ENCODE data around the gene ENAH.
"Not testable (repeated sequence)": the region's sequence is repeated elsewhere in the genome, so short reads cannot be mapped to it uniquely, and the experiment has no call there.

ENAH gene

DNA sequence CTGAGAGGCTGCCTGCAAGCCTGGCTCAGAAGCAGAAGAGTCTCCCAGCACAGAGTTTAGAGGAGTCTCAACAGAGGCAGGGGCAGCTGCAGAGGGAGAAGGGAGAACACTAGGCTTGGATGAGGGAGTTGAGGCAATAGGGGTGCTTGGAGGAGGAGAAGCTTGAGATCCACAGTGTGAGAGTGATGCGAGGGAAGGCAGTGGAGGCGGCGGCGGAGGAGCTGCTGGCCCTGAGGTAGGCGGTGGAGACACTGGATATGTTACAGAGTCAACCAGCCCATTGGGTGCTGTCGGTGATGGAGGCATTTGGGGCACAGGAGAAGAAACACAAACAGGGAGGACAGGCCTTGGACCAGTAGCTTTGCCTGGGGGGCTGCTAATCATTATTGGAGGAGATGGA, 135.7 kb downstream of the ENAH start:
- H3K9ac ChIP-seq (ENCODE audit: low read length): no peak overlapping the region

DNA sequence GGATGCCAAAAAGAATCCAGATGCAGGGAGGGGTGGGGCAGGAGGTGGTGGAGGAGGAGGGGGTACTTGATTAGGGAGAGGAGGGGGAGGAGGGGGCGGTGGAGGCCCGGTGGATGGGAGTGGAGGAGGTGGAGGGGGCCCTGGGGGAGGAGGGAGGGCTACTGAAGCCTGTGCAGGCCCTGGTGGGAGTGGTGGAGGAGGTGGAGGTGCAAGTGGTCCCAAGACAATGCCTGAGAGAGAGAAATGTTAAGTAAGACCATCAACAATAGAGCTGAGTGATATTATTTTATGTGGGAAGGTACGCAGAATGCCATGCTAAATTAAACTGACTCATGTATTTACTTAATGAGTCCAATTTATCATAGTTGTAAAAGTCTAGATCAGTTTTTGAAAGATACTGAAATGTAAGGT, 138.2 kb downstream of the ENAH start:
- TF ChIP-seq, protein P1, sequence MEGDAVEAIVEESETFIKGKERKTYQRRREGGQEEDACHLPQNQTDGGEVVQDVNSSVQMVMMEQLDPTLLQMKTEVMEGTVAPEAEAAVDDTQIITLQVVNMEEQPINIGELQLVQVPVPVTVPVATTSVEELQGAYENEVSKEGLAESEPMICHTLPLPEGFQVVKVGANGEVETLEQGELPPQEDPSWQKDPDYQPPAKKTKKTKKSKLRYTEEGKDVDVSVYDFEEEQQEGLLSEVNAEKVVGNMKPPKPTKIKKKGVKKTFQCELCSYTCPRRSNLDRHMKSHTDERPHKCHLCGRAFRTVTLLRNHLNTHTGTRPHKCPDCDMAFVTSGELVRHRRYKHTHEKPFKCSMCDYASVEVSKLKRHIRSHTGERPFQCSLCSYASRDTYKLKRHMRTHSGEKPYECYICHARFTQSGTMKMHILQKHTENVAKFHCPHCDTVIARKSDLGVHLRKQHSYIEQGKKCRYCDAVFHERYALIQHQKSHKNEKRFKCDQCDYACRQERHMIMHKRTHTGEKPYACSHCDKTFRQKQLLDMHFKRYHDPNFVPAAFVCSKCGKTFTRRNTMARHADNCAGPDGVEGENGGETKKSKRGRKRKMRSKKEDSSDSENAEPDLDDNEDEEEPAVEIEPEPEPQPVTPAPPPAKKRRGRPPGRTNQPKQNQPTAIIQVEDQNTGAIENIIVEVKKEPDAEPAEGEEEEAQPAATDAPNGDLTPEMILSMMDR (IDR thresholded peaks at IDR 0.05; ENCODE audit: low read depth, low read length): no peak
- TF ChIP-seq EZH2phosphoT487 (IDR thresholded peaks at IDR 0.05; ENCODE audit: low read depth): no peak

More for the DNA sequence above, 135.7 kb downstream of the ENAH start:
- no peaks in the 10 kb centered on the region for H4K20me1 ChIP-seq (ENCODE audit: insufficient read depth, low read length)
- no peak overlapping the region for H3K4me3 ChIP-seq (ENCODE audit: low read length)
- H3K36me3 ChIP-seq (replicated peaks; ENCODE audit: low read depth, low read length): no peaks in the 10 kb centered on the region
- H3K9me3 ChIP-seq (ENCODE audit: insufficient read depth, low read length): no peaks in the 10 kb centered on the region
- H2AFZ ChIP-seq (ENCODE audit: low read depth, low read length): no peak overlapping the region
- H3K4me1 ChIP-seq (ENCODE audit: low read length): no peaks in the 10 kb centered on the region
- no peaks in the 10 kb centered on the region for H3K27me3 ChIP-seq (ENCODE audit: low read depth, low read length)
- H3K79me2 ChIP-seq (ENCODE audit: low read length): no peaks in the 10 kb centered on the region
- H3K4me2 ChIP-seq (ENCODE audit: low read length): no peak overlapping the region
- H3K27ac ChIP-seq (ENCODE audit: low read length): no peak overlapping the region
- TF ChIP-seq, protein P1 (IDR thresholded peaks at IDR 0.05; ENCODE audit: low read depth, low read length): no peak
- no peak for TF ChIP-seq EZH2phosphoT487 (IDR thresholded peaks at IDR 0.05; ENCODE audit: low read depth)

DNA sequence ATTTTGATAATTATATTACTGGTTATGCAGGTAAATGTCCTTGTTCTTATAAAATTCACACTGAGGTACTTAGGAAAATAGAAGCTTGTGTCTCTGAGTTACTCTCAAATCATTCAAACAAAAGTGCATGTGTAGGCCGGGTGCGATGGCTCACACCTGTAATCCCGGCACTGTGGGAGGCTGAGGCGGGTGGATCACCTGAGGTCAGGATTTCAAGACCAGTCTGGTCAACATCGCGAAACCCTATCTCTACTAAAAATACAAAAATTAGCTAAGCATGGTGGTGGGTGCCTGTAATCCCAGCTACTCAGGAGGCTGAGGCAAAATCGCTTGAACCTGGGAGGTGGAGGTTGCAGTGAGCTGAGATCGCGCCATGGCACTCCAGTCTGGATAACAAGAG, 139.3 kb downstream of the ENAH start:
- not testable (repeated sequence) for H3K9me3 ChIP-seq (ENCODE audit: insufficient read depth, low read length); H3K27ac ChIP-seq (ENCODE audit: low read length); H3K4me3 ChIP-seq (ENCODE audit: low read length); H4K20me1 ChIP-seq (ENCODE audit: insufficient read depth, low read length); H3K4me1 ChIP-seq (ENCODE audit: low read length); H3K79me2 ChIP-seq (ENCODE audit: low read length); H3K4me2 ChIP-seq (ENCODE audit: low read length); H3K36me3 ChIP-seq (replicated peaks; ENCODE audit: low read depth, low read length); H2AFZ ChIP-seq (ENCODE audit: low read depth, low read length); H3K27me3 ChIP-seq (ENCODE audit: low read depth, low read length); H3K9ac ChIP-seq (ENCODE audit: low read length)

More for the DNA sequence above, 138.2 kb downstream of the ENAH start:
- no peak overlapping the region for H2AFZ ChIP-seq (ENCODE audit: low read depth, low read length)
- H3K27me3 ChIP-seq (ENCODE audit: low read depth, low read length): no peaks in the 10 kb centered on the region
- H3K9ac ChIP-seq (ENCODE audit: low read length): no peak overlapping the region
- H3K4me3 ChIP-seq (ENCODE audit: low read length): no peak overlapping the region
- H3K27ac ChIP-seq (ENCODE audit: low read length): no peak overlapping the region
- H4K20me1 ChIP-seq (ENCODE audit: insufficient read depth, low read length): no peaks in the 10 kb centered on the region
- H3K9me3 ChIP-seq (ENCODE audit: insufficient read depth, low read length): no peaks in the 10 kb centered on the region
- H3K79me2 ChIP-seq (ENCODE audit: low read length): no peaks in the 10 kb centered on the region
- H3K4me1 ChIP-seq (ENCODE audit: low read length): no peaks in the 10 kb centered on the region
- H3K36me3 ChIP-seq (replicated peaks; ENCODE audit: low read depth, low read length): no peaks in the 10 kb centered on the region
- no peak overlapping the region for H3K4me2 ChIP-seq (ENCODE audit: low read length)

DNA sequence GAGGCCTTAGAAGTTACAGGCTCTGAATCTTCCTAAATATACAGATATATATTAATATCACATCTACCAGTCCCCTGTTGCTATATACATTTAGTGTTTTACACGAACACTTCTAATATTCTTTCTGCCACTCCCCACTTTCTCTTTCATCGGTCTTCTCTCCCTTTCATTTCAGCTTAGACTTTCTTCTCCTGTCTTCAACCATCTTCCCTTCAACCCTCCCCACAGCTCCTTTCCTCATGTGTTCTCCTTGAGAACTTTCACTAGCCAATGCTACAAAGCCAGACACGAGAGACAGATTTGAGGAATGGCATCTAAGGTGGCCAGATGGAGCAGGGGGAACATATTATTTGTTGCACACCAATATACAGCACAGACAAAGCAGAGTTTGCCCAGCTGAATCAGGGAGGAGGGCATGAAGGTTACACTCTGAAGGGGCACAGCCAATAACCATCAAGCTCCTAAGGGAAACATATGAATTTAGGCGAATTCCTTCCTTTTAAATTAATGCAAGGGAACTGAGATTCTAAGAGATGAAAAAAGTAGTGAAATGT, 141.0 kb downstream of the ENAH start:
- no peak for TF ChIP-seq EZH2phosphoT487 (IDR thresholded peaks at IDR 0.05; ENCODE audit: low read depth)
- TF ChIP-seq, protein P1 (IDR thresholded peaks at IDR 0.05; ENCODE audit: low read depth, low read length): no peak
- H3K27ac ChIP-seq (ENCODE audit: low read length): no peak overlapping the region
- H3K79me2 ChIP-seq (ENCODE audit: low read length): no peaks in the 10 kb centered on the region
- no peaks in the 10 kb centered on the region for H3K9me3 ChIP-seq (ENCODE audit: insufficient read depth, low read length)
- no peak overlapping the region for H3K4me2 ChIP-seq (ENCODE audit: low read length)
- H3K9ac ChIP-seq (ENCODE audit: low read length): no peak overlapping the region
- no peaks in the 10 kb centered on the region for H4K20me1 ChIP-seq (ENCODE audit: insufficient read depth, low read length)
- no peaks in the 10 kb centered on the region for H3K27me3 ChIP-seq (ENCODE audit: low read depth, low read length)
- no peaks in the 10 kb centered on the region for H3K4me1 ChIP-seq (ENCODE audit: low read length)
- H2AFZ ChIP-seq (ENCODE audit: low read depth, low read length): no peak overlapping the region
- H3K36me3 ChIP-seq (replicated peaks; ENCODE audit: low read depth, low read length): no peaks in the 10 kb centered on the region
- no peak overlapping the region for H3K4me3 ChIP-seq (ENCODE audit: low read length)

DNA sequence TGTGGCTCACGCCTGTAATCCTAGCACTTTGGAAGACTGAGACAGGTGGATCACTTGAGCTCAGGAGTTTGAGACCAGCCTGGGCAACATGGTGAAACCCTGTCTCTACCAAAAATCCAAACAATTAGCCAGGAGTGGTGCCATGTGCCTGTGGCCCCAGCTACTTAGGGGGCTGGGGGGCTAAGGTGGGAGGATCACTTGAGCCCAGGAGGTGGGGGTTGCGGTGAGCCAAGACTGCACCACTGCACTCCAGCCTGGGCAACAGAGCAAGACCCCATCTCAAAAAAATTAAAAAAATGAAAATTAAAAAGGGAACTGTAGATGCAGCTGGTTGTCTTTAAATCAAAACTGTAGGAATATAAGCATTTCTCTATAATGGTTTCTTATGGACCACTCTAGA, 142.2 kb downstream of the ENAH start:
- H3K27ac ChIP-seq (ENCODE audit: low read length); H3K9me3 ChIP-seq (ENCODE audit: insufficient read depth, low read length); H3K4me3 ChIP-seq (ENCODE audit: low read length); H4K20me1 ChIP-seq (ENCODE audit: insufficient read depth, low read length); H3K36me3 ChIP-seq (replicated peaks; ENCODE audit: low read depth, low read length); H2AFZ ChIP-seq (ENCODE audit: low read depth, low read length); H3K4me1 ChIP-seq (ENCODE audit: low read length); H3K9ac ChIP-seq (ENCODE audit: low read length); H3K4me2 ChIP-seq (ENCODE audit: low read length); H3K79me2 ChIP-seq (ENCODE audit: low read length); H3K27me3 ChIP-seq (ENCODE audit: low read depth, low read length): not testable (repeated sequence)
